ENCODE data around the gene ZNF761. TPM values are rescaled to one million over a fixed set of nuclear protein-coding genes. Genes with fewer than 3 reads are reported as not detected.

The ZNF761 gene
- total and polyA plus RNA-seq, 2 of the 13 experiments (the other 11 are each of a cell fraction or from before 2014, with no cell fraction given) = 11.6 to 16.2 TPM

DNA sequence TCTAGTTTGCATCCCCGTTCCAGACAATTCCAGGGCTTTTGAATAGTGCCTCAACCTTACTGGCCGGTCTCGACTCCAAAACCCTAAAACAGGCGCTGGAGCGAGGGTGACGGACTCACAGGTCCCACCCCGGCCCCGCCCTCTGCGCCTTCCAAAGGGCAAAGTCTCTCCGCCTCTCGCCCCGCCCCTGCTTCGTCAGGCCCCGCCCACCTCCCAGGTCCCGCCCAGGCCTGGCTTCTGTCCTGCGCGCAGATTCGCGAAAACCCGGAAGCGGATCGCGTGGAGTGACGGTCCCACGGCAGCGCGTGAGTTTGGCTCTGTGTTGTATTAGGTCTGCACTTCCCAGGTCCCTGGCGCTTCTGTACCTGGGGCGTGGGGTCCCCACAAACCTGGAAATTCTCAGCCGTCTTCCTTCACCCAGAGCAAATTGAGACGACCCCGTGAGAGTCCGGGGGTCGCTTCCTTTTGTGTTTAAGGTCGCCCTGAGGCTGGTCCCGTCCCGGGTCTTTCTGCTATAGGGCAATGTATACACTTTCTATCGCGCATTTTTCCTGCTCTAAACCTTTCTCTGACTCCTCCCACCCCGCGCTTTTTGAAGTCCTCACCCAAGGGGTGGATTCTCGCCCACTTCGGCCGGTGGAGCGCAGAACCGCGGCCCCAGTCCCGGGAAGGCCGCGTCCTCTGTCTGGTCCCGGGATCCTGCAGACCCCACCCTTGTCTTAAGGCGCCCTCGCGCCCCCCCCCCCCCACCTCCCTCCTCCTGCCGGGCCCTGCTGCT is 35.9 kb downstream of the ZNF761 start, which contains the start of gene ZNF813 (continued):
- TF ChIP-seq STAT5B (CRISPR knock-in tag; IDR thresholded peaks at IDR 0.05) (no peak), SYNCRIP (IDR thresholded peaks at IDR 0.05; ENCODE audit: insufficient read depth, low read depth, low read length) (no peak), ZNF672 (CRISPR knock-in tag; IDR thresholded peaks at IDR 0.05) (no peak), ZNF570 (CRISPR knock-in tag; IDR thresholded peaks at IDR 0.05; ENCODE audit: borderline replicate concordance) (no peak), PLRG1 (conservative IDR thresholded peaks at IDR 0.05) (no peak), EP300 (IDR thresholded peaks at IDR 0.05; ENCODE audit: low read depth in 2 of 2, low read length in 2 of 2) (no peak), EP300 (CRISPR knock-in tag; IDR thresholded peaks at IDR 0.05; ENCODE audit: borderline replicate concordance) (no peak), RORA (CRISPR knock-in tag; IDR thresholded peaks at IDR 0.05) (no peak), U2AF2 (IDR thresholded peaks at IDR 0.05; ENCODE audit: low read depth, low read length) (no peak), CEBPG (CRISPR knock-in tag; IDR thresholded peaks at IDR 0.05) (no peak), HNRNPH1 (optimal IDR thresholded peaks at IDR 0.05; ENCODE audit: low read depth, low read length) (no peak), KLF12 (CRISPR knock-in tag; IDR thresholded peaks at IDR 0.05; ENCODE audit: borderline replicate concordance) (no peak)
- TF ChIP-seq, protein P1, sequence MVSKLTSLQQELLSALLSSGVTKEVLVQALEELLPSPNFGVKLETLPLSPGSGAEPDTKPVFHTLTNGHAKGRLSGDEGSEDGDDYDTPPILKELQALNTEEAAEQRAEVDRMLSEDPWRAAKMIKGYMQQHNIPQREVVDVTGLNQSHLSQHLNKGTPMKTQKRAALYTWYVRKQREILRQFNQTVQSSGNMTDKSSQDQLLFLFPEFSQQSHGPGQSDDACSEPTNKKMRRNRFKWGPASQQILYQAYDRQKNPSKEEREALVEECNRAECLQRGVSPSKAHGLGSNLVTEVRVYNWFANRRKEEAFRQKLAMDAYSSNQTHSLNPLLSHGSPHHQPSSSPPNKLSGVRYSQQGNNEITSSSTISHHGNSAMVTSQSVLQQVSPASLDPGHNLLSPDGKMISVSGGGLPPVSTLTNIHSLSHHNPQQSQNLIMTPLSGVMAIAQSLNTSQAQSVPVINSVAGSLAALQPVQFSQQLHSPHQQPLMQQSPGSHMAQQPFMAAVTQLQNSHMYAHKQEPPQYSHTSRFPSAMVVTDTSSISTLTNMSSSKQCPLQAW (CRISPR knock-in tag; IDR thresholded peaks at IDR 0.05) = no peak
- TF ChIP-seq, protein P2, sequence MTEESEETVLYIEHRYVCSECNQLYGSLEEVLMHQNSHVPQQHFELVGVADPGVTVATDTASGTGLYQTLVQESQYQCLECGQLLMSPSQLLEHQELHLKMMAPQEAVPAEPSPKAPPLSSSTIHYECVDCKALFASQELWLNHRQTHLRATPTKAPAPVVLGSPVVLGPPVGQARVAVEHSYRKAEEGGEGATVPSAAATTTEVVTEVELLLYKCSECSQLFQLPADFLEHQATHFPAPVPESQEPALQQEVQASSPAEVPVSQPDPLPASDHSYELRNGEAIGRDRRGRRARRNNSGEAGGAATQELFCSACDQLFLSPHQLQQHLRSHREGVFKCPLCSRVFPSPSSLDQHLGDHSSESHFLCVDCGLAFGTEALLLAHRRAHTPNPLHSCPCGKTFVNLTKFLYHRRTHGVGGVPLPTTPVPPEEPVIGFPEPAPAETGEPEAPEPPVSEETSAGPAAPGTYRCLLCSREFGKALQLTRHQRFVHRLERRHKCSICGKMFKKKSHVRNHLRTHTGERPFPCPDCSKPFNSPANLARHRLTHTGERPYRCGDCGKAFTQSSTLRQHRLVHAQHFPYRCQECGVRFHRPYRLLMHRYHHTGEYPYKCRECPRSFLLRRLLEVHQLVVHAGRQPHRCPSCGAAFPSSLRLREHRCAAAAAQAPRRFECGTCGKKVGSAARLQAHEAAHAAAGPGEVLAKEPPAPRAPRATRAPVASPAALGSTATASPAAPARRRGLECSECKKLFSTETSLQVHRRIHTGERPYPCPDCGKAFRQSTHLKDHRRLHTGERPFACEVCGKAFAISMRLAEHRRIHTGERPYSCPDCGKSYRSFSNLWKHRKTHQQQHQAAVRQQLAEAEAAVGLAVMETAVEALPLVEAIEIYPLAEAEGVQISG (CRISPR knock-in tag; IDR thresholded peaks at IDR 0.05) = peak; percentile 57; the same call in 1 of the 2 replicates
- TF ChIP-seq, protein P3, sequence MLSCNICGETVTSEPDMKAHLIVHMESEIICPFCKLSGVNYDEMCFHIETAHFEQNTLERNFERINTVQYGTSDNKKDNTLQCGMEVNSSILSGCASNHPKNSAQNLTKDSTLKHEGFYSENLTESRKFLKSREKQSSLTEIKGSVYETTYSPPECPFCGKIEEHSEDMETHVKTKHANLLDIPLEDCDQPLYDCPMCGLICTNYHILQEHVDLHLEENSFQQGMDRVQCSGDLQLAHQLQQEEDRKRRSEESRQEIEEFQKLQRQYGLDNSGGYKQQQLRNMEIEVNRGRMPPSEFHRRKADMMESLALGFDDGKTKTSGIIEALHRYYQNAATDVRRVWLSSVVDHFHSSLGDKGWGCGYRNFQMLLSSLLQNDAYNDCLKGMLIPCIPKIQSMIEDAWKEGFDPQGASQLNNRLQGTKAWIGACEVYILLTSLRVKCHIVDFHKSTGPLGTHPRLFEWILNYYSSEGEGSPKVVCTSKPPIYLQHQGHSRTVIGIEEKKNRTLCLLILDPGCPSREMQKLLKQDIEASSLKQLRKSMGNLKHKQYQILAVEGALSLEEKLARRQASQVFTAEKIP (CRISPR knock-in tag; IDR thresholded peaks at IDR 0.05; ENCODE audit: borderline replicate concordance) = no peak
- TF ChIP-seq, protein P4, sequence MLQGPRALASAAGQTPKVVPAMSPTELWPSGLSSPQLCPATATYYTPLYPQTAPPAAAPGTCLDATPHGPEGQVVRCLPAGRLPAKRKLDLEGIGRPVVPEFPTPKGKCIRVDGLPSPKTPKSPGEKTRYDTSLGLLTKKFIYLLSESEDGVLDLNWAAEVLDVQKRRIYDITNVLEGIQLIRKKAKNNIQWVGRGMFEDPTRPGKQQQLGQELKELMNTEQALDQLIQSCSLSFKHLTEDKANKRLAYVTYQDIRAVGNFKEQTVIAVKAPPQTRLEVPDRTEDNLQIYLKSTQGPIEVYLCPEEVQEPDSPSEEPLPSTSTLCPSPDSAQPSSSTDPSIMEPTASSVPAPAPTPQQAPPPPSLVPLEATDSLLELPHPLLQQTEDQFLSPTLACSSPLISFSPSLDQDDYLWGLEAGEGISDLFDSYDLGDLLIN (CRISPR knock-in tag; IDR thresholded peaks at IDR 0.05; ENCODE audit: borderline replicate concordance) = no peak
- TF ChIP-seq, protein P5, sequence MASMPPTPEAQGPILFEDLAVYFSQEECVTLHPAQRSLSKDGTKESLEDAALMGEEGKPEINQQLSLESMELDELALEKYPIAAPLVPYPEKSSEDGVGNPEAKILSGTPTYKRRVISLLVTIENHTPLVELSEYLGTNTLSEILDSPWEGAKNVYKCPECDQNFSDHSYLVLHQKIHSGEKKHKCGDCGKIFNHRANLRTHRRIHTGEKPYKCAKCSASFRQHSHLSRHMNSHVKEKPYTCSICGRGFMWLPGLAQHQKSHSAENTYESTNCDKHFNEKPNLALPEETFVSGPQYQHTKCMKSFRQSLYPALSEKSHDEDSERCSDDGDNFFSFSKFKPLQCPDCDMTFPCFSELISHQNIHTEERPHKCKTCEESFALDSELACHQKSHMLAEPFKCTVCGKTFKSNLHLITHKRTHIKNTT (CRISPR knock-in tag; IDR thresholded peaks at IDR 0.05) = no peak
- TF ChIP-seq, protein P6, sequence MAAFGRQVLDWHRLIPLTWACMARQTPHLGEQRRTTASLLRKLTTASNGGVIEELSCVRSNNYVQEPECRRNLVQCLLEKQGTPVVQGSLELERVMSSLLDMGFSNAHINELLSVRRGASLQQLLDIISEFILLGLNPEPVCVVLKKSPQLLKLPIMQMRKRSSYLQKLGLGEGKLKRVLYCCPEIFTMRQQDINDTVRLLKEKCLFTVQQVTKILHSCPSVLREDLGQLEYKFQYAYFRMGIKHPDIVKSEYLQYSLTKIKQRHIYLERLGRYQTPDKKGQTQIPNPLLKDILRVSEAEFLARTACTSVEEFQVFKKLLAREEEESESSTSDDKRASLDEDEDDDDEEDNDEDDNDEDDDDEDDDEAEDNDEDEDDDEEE (CRISPR knock-in tag; IDR thresholded peaks at IDR 0.05) = peak; percentile 39; the same call in 1 of the 2 replicates

Data from HepG2 (cell line).